Body of pancreas (tissue), 4 donors: ENCODE measurements around the gene AGRP. TPM values are rescaled to one million over a fixed set of nuclear protein-coding genes. Genes with fewer than 3 reads are reported as not detected.

ENCODE experiments used
- ATAC-seq: fragments of 150-250 bp; one replicate; pipeline ENCODE4 v1.9.1; 2016
- DNase-seq, 4 donors: peaks; one replicate each; pipeline ENCODE4 v3.0.0-alpha.2; 2019
- H3K27ac ChIP-seq, 4 donors: fragments of 200-600 bp; sonication (generic); 1 replicate in 3 of 4; 2 replicates in 1 of 4; pipeline versions ENCODE4 v1.5.1 to v1.6.1; 2016 to 2019; ENCODE audit warnings: mild to moderate bottlenecking in 1 of 4, mixed read lengths in 1 of 4, moderate library complexity in 1 of 4
- H3K27me3 ChIP-seq, 2 donors: fragments of 200-600 bp; sonication (generic); one replicate each; pipeline ENCODE4 v1.6.0; 2016; ENCODE audit warnings: mild to moderate bottlenecking in 1 of 2
- H3K36me3 ChIP-seq, 2 donors: fragments of 200-600 bp; sonication (generic); replicated peaks in 1 of 2; 2 replicates each; pipeline ENCODE4 v1.5.1; 2016; ENCODE audit warnings: low read depth in 2 of 2; ENCODE audit not compliant: insufficient read depth in 1 of 2
- H3K4me1 ChIP-seq: fragments of 200-600 bp; sonication (generic); one replicate; pipeline ENCODE4 v1.6.0; 2016
- H3K4me3 ChIP-seq, 2 donors: fragments of 200-600 bp; sonication (generic); 1 replicate in 1 of 2; 2 replicates in 1 of 2; pipeline ENCODE4 v1.5.1; 2016 to 2019
- H3K9me3 ChIP-seq, 3 donors: fragments of 200-600 bp; sonication (generic); 1 replicate in 2 of 3; 2 replicates in 1 of 3; pipeline ENCODE4 v1.5.1; 2016
- POLR2A ChIP-seq, 3 donors: fragments of 450-650 bp; IDR thresholded peaks; one replicate each; pipeline ENCODE4 v1.6.1; 2016; ENCODE audit warnings: antibody characterized with exemption in 3 of 3, mild to moderate bottlenecking in 2 of 3
- WGBS, 2 donors: methylation state at CpG; one replicate each; pipeline ENCODE4 v1.1.5; 2017; 5-methylcytosine and 5-hydroxymethylcytosine counted together
- intact Hi-C: fragments of 100-400 bp; cut with DNase I; formaldehyde crosslinking; loops from one replicate; pipeline ENCODE4 v1.15.1; 2023
- total RNA-seq, 2 donors: library from RNA; depleted of rRNA; stranded (reverse); fragments of >200 nt; gene quantifications; one replicate each; pipeline ENCODE4 v1.1.0, GENCODE V29; 2016
- TF ChIP-seq, protein P1 (sequence below), 7 experiments: fragments of 450-650 bp in 4 of 7; fragments of 200-600 bp in 3 of 7; sonication (generic) in 3 of 7; IDR thresholded peaks; one replicate each; pipeline ENCODE4 v1.5.1; 2016 to 2019; ENCODE audit warnings: antibody characterized with exemption in 7 of 7

The AGRP gene
- total RNA-seq, 2 donors from 2014 or later: not detected

DNA sequence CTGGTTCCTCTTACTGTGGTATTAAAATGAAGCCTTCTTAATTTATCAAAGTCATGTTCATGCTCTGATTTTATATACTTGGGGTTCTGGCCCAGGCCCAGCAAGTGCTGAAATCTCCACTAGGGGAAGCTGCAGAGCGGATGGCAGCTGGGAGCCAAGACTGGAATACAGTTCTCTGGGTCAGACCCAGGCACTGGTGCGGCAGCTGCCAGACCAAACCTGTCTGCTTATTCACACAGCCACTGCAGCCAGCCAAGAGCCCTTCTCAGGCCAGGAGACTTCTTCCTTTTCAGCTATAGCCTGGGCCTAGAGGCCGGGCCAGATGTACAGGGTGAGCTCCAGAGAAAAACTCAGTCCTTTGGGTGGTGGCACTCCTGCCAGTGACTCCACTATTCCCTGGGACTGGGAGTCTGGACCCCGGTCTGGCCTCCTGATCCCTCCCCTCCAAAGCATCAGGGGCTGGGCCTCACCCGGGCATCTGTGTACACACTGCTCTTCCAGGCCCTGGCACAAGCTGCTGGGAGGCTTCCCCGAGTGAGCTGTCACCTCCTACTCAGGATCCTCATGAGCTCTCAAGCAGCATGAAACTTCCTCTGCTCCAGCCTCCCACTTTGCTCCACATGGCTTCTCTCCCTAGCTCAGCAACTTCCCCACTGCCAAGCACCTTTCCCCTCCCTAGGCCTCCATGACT lies 26.8 kb downstream of the AGRP start:
- no peak for TF ChIP-seq POLR2A (IDR thresholded peaks at IDR 0.05)
- TF ChIP-seq, protein P1, sequence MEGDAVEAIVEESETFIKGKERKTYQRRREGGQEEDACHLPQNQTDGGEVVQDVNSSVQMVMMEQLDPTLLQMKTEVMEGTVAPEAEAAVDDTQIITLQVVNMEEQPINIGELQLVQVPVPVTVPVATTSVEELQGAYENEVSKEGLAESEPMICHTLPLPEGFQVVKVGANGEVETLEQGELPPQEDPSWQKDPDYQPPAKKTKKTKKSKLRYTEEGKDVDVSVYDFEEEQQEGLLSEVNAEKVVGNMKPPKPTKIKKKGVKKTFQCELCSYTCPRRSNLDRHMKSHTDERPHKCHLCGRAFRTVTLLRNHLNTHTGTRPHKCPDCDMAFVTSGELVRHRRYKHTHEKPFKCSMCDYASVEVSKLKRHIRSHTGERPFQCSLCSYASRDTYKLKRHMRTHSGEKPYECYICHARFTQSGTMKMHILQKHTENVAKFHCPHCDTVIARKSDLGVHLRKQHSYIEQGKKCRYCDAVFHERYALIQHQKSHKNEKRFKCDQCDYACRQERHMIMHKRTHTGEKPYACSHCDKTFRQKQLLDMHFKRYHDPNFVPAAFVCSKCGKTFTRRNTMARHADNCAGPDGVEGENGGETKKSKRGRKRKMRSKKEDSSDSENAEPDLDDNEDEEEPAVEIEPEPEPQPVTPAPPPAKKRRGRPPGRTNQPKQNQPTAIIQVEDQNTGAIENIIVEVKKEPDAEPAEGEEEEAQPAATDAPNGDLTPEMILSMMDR (IDR thresholded peaks at IDR 0.05): peak in 6 of 7 experiments; percentile 18 to 70 (median 51)
- Histone ChIP-seq H3K27me3 (no peaks in the 10 kb centered on the region), H3K9me3 (no peaks in the 10 kb centered on the region), H3K27ac (peak overlapping the region; percentile 37 to 94 (median 70)), H3K4me3 (no peak overlapping the region), H3K36me3 (peaks cover 0 to 2% of the 10 kb centered on the region in 2 donors), H3K4me1 (peaks cover 75% of the 10 kb centered on the region)
- peak; percentile 60 to 84 (median 78) for DNase-seq
- WGBS, 2 donors: 14 to 35% methylated on average over 3 to 6 of the region's 6 CpGs
- no peak for ATAC-seq
- intact Hi-C loops: no loop called here

DNA sequence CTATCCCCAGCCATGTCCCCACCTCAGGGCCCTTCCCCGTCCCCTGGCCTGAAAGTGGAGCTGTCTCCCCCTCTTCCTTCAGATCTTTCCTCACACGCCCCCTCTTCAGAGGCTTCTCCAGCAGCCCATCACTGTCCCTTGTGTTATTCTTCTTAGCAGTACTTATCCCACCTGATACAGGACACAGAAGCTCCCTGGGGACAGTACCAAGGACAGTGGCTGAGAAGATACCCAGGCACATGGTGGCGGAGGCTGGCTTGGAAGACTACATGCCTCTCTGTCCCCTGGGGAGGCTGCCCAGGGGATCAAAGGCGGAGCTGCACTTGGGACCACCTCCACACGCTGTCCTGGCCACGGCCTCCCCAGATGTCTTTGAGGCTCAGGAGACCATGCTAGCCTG lies 28.5 kb downstream of the AGRP start:
- Histone ChIP-seq H3K4me1 (peaks cover 75% of the 10 kb centered on the region), H3K27me3 (no peaks in the 10 kb centered on the region), H3K27ac (no peak overlapping the region), H3K9me3 (no peaks in the 10 kb centered on the region), H3K4me3 (no peak overlapping the region), H3K36me3 (peaks cover 0 to 2% of the 10 kb centered on the region in 2 donors)
- no peak for DNase-seq
- intact Hi-C loops: no loop called here
- WGBS, 2 donors: 80 to 93% methylated on average over 3 to 6 of the region's 6 CpGs
- no peak for ATAC-seq
- TF ChIP-seq POLR2A (IDR thresholded peaks at IDR 0.05): no peak
- TF ChIP-seq, protein P1 (IDR thresholded peaks at IDR 0.05): no peak

DNA sequence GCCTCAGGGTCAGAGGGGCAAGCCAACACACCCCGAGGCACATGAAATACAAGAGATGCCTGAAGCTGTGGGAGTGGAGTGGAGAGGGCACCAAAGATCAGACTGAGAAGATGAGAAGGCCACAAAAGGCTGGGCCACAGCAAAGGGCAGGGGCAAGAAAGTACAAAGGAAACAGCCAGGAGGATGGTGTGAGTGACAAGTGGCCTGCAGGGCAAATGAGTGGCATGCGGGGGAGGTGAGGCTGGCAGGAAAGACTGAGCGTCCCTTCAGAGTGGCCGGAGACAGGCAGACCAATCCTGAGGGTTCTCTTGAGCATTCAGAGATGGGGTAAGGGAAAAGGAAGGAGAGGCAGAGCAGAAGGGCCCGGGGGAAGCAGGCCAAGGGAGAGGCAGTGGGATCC lies 29.2 kb downstream of the AGRP start:
- H3K4me3 ChIP-seq: no peak overlapping the region
- H3K9me3 ChIP-seq: no peaks in the 10 kb centered on the region
- WGBS, 2 donors: 84 to 89% methylated on average over 5 of the region's 5 CpGs
- DNase-seq (no peak), ATAC-seq (no peak)
- intact Hi-C loops: no loop called here
- H3K36me3 ChIP-seq: peaks cover 0 to 2% of the 10 kb centered on the region in 2 donors
- peaks cover 75% of the 10 kb centered on the region for H3K4me1 ChIP-seq
- H3K27ac ChIP-seq: peak overlapping the region in 3 of 4 donors; percentile 3 to 96 (median 93)
- TF ChIP-seq POLR2A (IDR thresholded peaks at IDR 0.05): no peak
- TF ChIP-seq, protein P1 (IDR thresholded peaks at IDR 0.05): no peak
- no peaks in the 10 kb centered on the region for H3K27me3 ChIP-seq

DNA sequence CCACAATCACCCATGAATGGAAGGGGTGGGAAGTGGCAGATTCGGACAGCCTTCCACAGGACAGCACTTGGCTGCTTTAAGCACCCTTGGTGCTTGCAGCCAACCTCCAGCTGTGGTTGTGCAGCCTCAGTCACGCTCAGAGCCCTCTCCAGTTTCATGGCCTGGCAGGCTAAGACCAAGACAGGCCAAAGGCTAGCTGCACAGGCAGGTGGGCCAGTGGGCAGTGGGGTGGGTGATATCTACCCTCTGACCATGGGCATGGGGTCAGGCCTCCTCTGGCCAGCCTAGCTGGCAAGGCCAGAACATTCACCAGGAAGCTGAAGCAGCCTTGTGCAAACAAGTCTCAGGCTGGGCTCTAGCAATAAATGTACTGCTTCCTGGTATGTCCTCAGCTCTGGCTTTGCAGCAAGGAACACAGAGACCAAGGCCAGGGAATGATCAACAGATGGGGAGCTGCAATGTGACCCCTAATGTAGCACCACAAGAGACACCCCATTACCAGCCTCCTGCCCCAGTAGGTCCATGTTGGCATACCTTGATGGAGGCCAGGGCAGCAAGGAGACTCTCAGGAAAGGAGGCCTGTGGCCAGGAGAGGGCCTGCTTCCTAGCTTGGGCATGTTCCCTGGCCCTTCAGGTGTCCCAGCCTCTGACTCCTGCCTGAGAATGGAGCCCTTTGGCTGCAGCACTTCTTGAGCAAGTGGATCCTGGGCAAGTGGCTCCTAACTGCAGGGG lies 31.5 kb downstream of the AGRP start:
- TF ChIP-seq, protein P1 (IDR thresholded peaks at IDR 0.05): no peak
- peak in 1 of 3 donors; percentile 28 for TF ChIP-seq POLR2A (IDR thresholded peaks at IDR 0.05)
- Histone ChIP-seq H3K9me3 (no peaks in the 10 kb centered on the region), H3K4me1 (peaks cover 66% of the 10 kb centered on the region), H3K27me3 (no peaks in the 10 kb centered on the region), H3K27ac (peak overlapping the region; percentile 83 to 96 (median 92)), H3K36me3 (peaks cover 0 to 2% of the 10 kb centered on the region in 2 donors), H3K4me3 (no peak overlapping the region)
- peak; percentile 63 to 88 (median 76) for DNase-seq
- 54 to 71% methylated on average over 1 to 2 of the region's 2 CpGs for WGBS, 2 donors
- ATAC-seq: peak; percentile 90
- intact Hi-C loops: no loop called here
